Endothelial cell of umbilical vein (primary cell): ENCODE results near the gene LIG3. TPM values are rescaled to one million over a fixed set of nuclear protein-coding genes. Genes with fewer than 3 reads are reported as not detected.
"Not testable (repeated sequence)": the region's sequence is repeated elsewhere in the genome, so short reads cannot be mapped to it uniquely, and the experiment has no call there.

ENCODE experiments used
- Bru-seq: library from RNA; stranded (reverse); fragments of 400-500 nt; gene quantifications from one replicate; lab custom pipeline; 2021; lab: Mats Ljungman, UMichigan
- BruChase-seq, 2 experiments: library from RNA; stranded (reverse); fragments of 400-500 nt; gene quantifications; one replicate each; lab custom pipeline; 2021; lab: Mats Ljungman, UMichigan
- BruUV-seq: library from RNA; stranded (reverse); fragments of 400-500 nt; replicated peaks from 2 replicates; lab custom pipeline; 2021; lab: Mats Ljungman, UMichigan
- CTCF ChIA-PET: fragments of 300-600, 350-600 bp; sonication (Branson Sonifier 250); formaldehyde crosslinking; loops from one replicate; lab custom pipeline; 2021; ENCODE audit warnings: antibody characterized with exemption, inconsistent platforms; lab: Charles Lee
- POLR2A ChIA-PET: fragments of 300-600, 350-600 bp; sonication (Branson Sonifier 250); formaldehyde crosslinking; loops from one replicate; lab custom pipeline; 2021; ENCODE audit warnings: antibody characterized with exemption, inconsistent platforms; lab: Charles Lee
- DNase-seq: peaks from one replicate; pipeline ENCODE4 v3.0.0-alpha.2; 2011; ENCODE audit warnings: low read depth, low spot score
- FAIRE-seq: peaks from 2 replicates; lab custom pipeline; 2011; peaks lifted over from hg19 to GRCh38; lab: Jason Lieb, UNC
- H2AFZ ChIP-seq: 2 replicates; pipeline ENCODE4 v1.6.0; 2012; ENCODE audit warnings: low read depth, low read length, control low read depth, inconsistent platforms
- H3K27ac ChIP-seq: 2 replicates; pipeline ENCODE4 v1.5.1; 2011; ENCODE audit warnings: low read depth, mild to moderate bottlenecking, control low read depth, low read length, moderate library complexity; ENCODE audit not compliant: insufficient read depth
- H3K27me3 ChIP-seq, 2 experiments: 2 replicates each; pipeline versions ENCODE4 v1.6.0 to v1.6.1; 2011; ENCODE audit warnings: low read length in 2 of 2, mixed read lengths in 1 of 2; ENCODE audit not compliant: control insufficient read depth in 2 of 2, insufficient read depth in 2 of 2
- H3K36me3 ChIP-seq, 2 experiments: 2 replicates in 1 of 2; 3 replicates in 1 of 2; pipeline ENCODE4 v1.5.1; 2011; ENCODE audit warnings: low read length in 2 of 2, mild to moderate bottlenecking in 1 of 2, moderate library complexity in 1 of 2; ENCODE audit not compliant: control insufficient read depth in 2 of 2, insufficient read depth in 2 of 2; ENCODE audit errors: extremely low read depth in 1 of 2
- H3K4me1 ChIP-seq: 3 replicates; pipeline ENCODE4 v1.5.1; 2011; ENCODE audit warnings: mild to moderate bottlenecking, low read length; ENCODE audit not compliant: control insufficient read depth, insufficient read depth; ENCODE audit errors: extremely low read depth
- H3K4me2 ChIP-seq: 2 replicates; pipeline ENCODE4 v1.6.1; 2011; ENCODE audit warnings: low read length, control low read depth, mixed read lengths; ENCODE audit not compliant: insufficient read depth
- H3K4me3 ChIP-seq, 3 experiments: fragments of 200-600 bp in 1 of 3; sonication (generic), shearing (Covaris generic) in 1 of 3; replicated peaks in 1 of 3; 2 replicates each; pipeline ENCODE4 v1.5.1; 2011 to 2016; ENCODE audit warnings: control low read depth in 3 of 3, low read length in 3 of 3, mild to moderate bottlenecking in 2 of 3, inconsistent platforms in 1 of 3, low read depth in 1 of 3, moderate library complexity in 1 of 3; ENCODE audit not compliant: insufficient read depth in 1 of 3
- H3K79me2 ChIP-seq: 2 replicates; pipeline ENCODE4 v1.6.0; 2012; ENCODE audit warnings: low read length, inconsistent platforms; ENCODE audit not compliant: control insufficient read depth, insufficient read depth
- H3K9ac ChIP-seq: replicated peaks from 2 replicates; pipeline ENCODE3; 2011; ENCODE audit warnings: low read length, control low read depth; ENCODE audit not compliant: insufficient read depth; ENCODE audit errors: extremely low read depth
- H3K9me1 ChIP-seq: replicated peaks from 3 replicates; pipeline ENCODE4 v1.6.0; 2011; ENCODE audit warnings: mild to moderate bottlenecking, low read length; ENCODE audit not compliant: control insufficient read depth, insufficient read depth; ENCODE audit errors: extremely low read depth
- H3K9me3 ChIP-seq: replicated peaks from 2 replicates; pipeline ENCODE4 v1.5.1; 2012; ENCODE audit warnings: low read length, inconsistent platforms; ENCODE audit not compliant: control insufficient read depth, insufficient read depth
- H4K20me1 ChIP-seq: replicated peaks from 2 replicates; pipeline ENCODE3; 2011; ENCODE audit warnings: mild to moderate bottlenecking, low read length; ENCODE audit not compliant: control insufficient read depth, insufficient read depth; ENCODE audit errors: extremely low read depth
- EZH2 ChIP-seq: IDR thresholded peaks from 2 replicates; pipeline ENCODE4 v1.6.1; 2012; ENCODE audit warnings: borderline replicate concordance, low read depth, mild to moderate bottlenecking, moderate library complexity, low read length, inconsistent platforms; ENCODE audit not compliant: severe bottlenecking
- MYC ChIP-seq: IDR thresholded peaks from one replicate; pipeline ENCODE4 v1.6.1; 2011; ENCODE audit warnings: mild to moderate bottlenecking, low read depth, low read length
- dilution Hi-C: fragments of 300-500 bp; cut with MboI; formaldehyde crosslinking; loops from one replicate; pipeline ENCODE4 v1.15.0; 2019; ENCODE audit warnings: low sequenced_read_pairs; ENCODE audit not compliant: extremely low pct_ligation_motif_present
- intact Hi-C: fragments of 100-400 bp; cut with micrococcal nuclease; formaldehyde crosslinking; loops from one replicate; pipeline ENCODE4 v1.10.0; 2022
- long read RNA-seq: library from polyadenylated mRNA; stranded (forward); transcript quantifications from one replicate; pipeline ENCODE4 v2.0.0, GENCODE V29; 2021
- polyA minus RNA-seq, 3 experiments: library from RNA; depleted of rRNA, polyadenylated mRNA; stranded (reverse); fragments of >200 nt; gene quantifications; 1 replicate in 1 of 3; 2 replicates in 2 of 3; pipeline ENCODE4 v1.2.3, GENCODE V29; 2011
- polyA plus RNA-seq, 4 experiments: library from polyadenylated mRNA; depleted of rRNA in 3 of 4; stranded (reverse) in 3 of 4; unstranded in 1 of 4; fragments of >200 nt; gene quantifications; 2 replicates each; pipeline versions ENCODE4 v1.2.1 to v1.2.3, GENCODE V29; 2011 to 2012; ENCODE audit warnings: missing spikeins in 1 of 4
- total RNA-seq: library from RNA; stranded (reverse); gene quantifications from 2 replicates; pipeline ENCODE4 v1.2.3, GENCODE V29; 2021
- TF ChIP-seq, protein P1 (sequence below): IDR thresholded peaks from 2 replicates; pipeline ENCODE4 v1.6.1; 2011; ENCODE audit not compliant: insufficient read depth, insufficient read length

Gene LIG3
- total RNA-seq (35.3 and 39.7 TPM in 2 replicates), polyA plus RNA-seq (23.0 and 25.8 TPM in 2 replicates), polyA minus RNA-seq (76.9 and 81.7 TPM in 2 replicates), Bru-seq, nascent RNA (percentile 70 among the genes with signal in this experiment), BruChase-seq, experiment 1, labeled RNA remaining after a 6-hour chase (percentile 73 among the genes with signal in this experiment), BruChase-seq, experiment 2, labeled RNA remaining after a 2-hour chase (percentile 71 among the genes with signal in this experiment)
- polyA plus RNA-seq (2011; cell fraction: cytosol; rRNA removed) = 26.2 and 33.5 TPM in 2 replicates
- polyA plus RNA-seq (2011; cell fraction: nucleus; rRNA removed) = 61.2 and 73.7 TPM in 2 replicates
- polyA plus RNA-seq (2012) = 23.5 and 26.2 TPM in 2 replicates
- polyA minus RNA-seq (2011; cell fraction: cytosol; rRNA and poly(A)+ RNA removed) = 39.3 TPM
- 60.2 and 75.1 TPM in 2 replicates for polyA minus RNA-seq (2011; cell fraction: nucleus; rRNA and poly(A)+ RNA removed)
- long read RNA-seq, full-length matches to known transcripts = 21 of 34 reads
- long read RNA-seq, partial matches to known transcripts = 4 of 34 reads
- long read RNA-seq, other reads (novel, unspliced or antisense) = 9 of 34 reads

DNA sequence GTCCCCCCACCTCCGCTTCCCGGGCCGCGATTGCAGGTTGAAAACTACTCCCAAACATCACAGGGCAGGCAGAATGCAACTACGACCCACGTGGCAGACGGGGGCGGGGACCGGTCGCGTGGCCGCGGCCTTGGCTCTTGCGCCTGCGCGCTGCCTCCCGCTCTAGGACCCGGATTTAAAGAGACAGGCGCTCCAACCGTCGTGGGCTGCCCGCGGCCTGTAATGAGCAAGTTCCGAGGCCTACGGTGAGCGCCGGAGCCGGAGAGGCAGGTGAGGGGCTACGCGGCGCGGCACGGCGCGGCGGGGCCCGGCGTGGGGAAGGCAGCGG, at the start of gene LIG3:
TSS of gene LIG3 (plus strand) at position 160 of the 328 bp plus-strand sequence. CDS start 2,494 bp downstream, outside the sequence.
- peak; percentile 95 for DNase-seq
- Histone ChIP-seq H3K9me3 (no peaks in the 10 kb centered on the region), H3K79me2 (peaks cover 22% of the 10 kb centered on the region), H3K27me3 (no peaks in the 10 kb centered on the region), H3K4me2 (peak within 1 kb of the TSS; percentile 99), H3K4me3 (peak within 1 kb of the TSS; percentile 65 to 92 (median 89)), H3K9me1 (no peaks in the 10 kb centered on the region), H2AFZ (peak within 1 kb of the TSS; percentile 91), H4K20me1 (no peaks in the 10 kb centered on the region), H3K9ac (peak within 1 kb of the TSS; percentile 100), H3K4me1 (peaks cover 19% of the 10 kb centered on the region), H3K36me3 (no peaks in the 10 kb centered on the region), H3K27ac (peak within 1 kb of the TSS; percentile 96)
- TF ChIP-seq EZH2 (no peak), MYC (peak; percentile 93)
- TF ChIP-seq, protein P1, sequence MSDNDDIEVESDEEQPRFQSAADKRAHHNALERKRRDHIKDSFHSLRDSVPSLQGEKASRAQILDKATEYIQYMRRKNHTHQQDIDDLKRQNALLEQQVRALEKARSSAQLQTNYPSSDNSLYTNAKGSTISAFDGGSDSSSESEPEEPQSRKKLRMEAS = peak; percentile 98
- no TSS peak for BruUV-seq
- dilution Hi-C loops (loop anchor here (25.0 kb wide), 1 partner anchor 132 kb away; the partner anchor contains the start of genes FNDC8 and RAD51D), intact Hi-C loops (loop anchor here (1.0 to 10.0 kb wide), 4 partner anchors 19 to 564 kb away; partner anchors contain the start of genes CCT6B, SLFN5 and ZNF830)
- FAIRE-seq = peak; percentile 87
- POLR2A ChIA-PET = interaction anchor here (0.8 to 1.7 kb wide), 5 partner anchors 9 to 139 kb away, joined by 3 read pairs; partner anchors contain the start of genes CCT6B, RAD51D and ZNF830
- CTCF ChIA-PET = interaction anchor here (0.9 to 2.1 kb wide), 7 partner anchors 11 to 438 kb away, joined by 4 to 10 read pairs (median 5); partner anchors contain the start of gene RFFL

DNA sequence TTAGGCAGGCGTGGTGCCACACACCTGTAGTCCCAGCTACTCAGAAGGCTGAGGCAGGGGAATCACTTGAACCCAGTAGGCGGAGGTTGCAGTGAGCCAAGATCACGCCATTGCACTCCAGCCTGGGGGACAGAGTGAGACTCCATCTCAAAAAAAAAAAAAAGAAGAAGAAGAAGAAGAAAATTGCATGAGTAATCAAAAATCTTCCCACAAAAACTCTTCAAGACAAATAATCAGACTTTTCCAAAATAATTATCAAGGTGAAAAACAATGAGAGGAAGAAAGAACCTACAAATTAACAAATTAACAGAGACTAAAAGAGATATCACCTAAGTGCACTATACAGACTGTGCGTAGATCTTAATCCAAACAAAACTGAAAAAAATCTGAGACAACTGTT, 29.5 kb upstream of the LIG3 start:
- POLR2A ChIA-PET, BruUV-seq: not testable (repeated sequence)

More for the DNA sequence above, 29.5 kb upstream of the LIG3 start:
- H3K4me3 ChIP-seq, H3K4me2 ChIP-seq, FAIRE-seq, intact Hi-C loops, H3K9me1 ChIP-seq, DNase-seq, H3K4me1 ChIP-seq, H3K36me3 ChIP-seq, H3K79me2 ChIP-seq, CTCF ChIA-PET, H4K20me1 ChIP-seq, dilution Hi-C loops, H3K27ac ChIP-seq, H3K9me3 ChIP-seq, H2AFZ ChIP-seq, H3K9ac ChIP-seq: not testable (repeated sequence)
- H3K27me3 ChIP-seq = peaks cover 1 to 14% of the 10 kb centered on the region in 2 experiments
